Trophoblast cell (in vitro differentiated cells and primary cell): ENCODE measurements around the gene ARHGAP40.

ENCODE experiments used
- DNase-seq, 2 donors: peaks; one replicate each; pipeline ENCODE4 v3.0.0-alpha.2; 2016
- H2AFZ ChIP-seq: 2 replicates; pipeline ENCODE4 v1.6.1; 2013; ENCODE audit warnings: low read length, moderate library complexity, mild to moderate bottlenecking; ENCODE audit not compliant: insufficient read depth, poor library complexity
- H2AK5ac ChIP-seq: 2 replicates; pipeline ENCODE4 v1.6.1; 2013; ENCODE audit warnings: mild to moderate bottlenecking, low read length
- H2BK120ac ChIP-seq: 2 replicates; pipeline ENCODE4 v1.6.1; 2013; ENCODE audit warnings: low read length, mild to moderate bottlenecking, moderate library complexity; ENCODE audit not compliant: insufficient read depth, poor library complexity
- H2BK12ac ChIP-seq: 2 replicates; pipeline ENCODE4 v1.6.1; 2013; ENCODE audit warnings: mild to moderate bottlenecking, low read length, moderate library complexity
- H2BK5ac ChIP-seq: 2 replicates; pipeline ENCODE4 v1.6.1; 2013; ENCODE audit warnings: low read length, low read depth, moderate library complexity, mild to moderate bottlenecking; ENCODE audit not compliant: poor library complexity
- H3K14ac ChIP-seq: 2 replicates; pipeline ENCODE4 v1.6.1; 2013; ENCODE audit warnings: mild to moderate bottlenecking, low read length
- H3K18ac ChIP-seq: 2 replicates; pipeline ENCODE4 v1.6.1; 2013; ENCODE audit warnings: mild to moderate bottlenecking, low read length
- H3K23ac ChIP-seq: 2 replicates; pipeline ENCODE4 v1.6.1; 2013; ENCODE audit warnings: low read length
- H3K27ac ChIP-seq: 2 replicates; pipeline ENCODE4 v1.5.1; 2013; ENCODE audit warnings: low read depth, mild to moderate bottlenecking, inconsistent platforms, low read length, moderate library complexity
- H3K27me3 ChIP-seq: 2 replicates; pipeline ENCODE4 v1.6.1; 2013; ENCODE audit warnings: inconsistent platforms, mild to moderate bottlenecking, low read length, moderate library complexity; ENCODE audit not compliant: insufficient read depth
- H3K36me3 ChIP-seq, 2 experiments: 1 replicate in 1 of 2; 2 replicates in 1 of 2; pipeline ENCODE4 v1.6.1; 2013; ENCODE audit warnings: low read length in 2 of 2, mild to moderate bottlenecking in 2 of 2, moderate library complexity in 1 of 2; ENCODE audit not compliant: insufficient read depth in 2 of 2, control insufficient read depth in 1 of 2
- H3K4ac ChIP-seq: 2 replicates; pipeline ENCODE4 v1.6.1; 2013; ENCODE audit warnings: low read depth, mild to moderate bottlenecking, low read length, moderate library complexity
- H3K4me1 ChIP-seq, 2 experiments: 1 replicate in 1 of 2; 2 replicates in 1 of 2; pipeline ENCODE4 v1.6.1; 2013; ENCODE audit warnings: low read length in 2 of 2, mild to moderate bottlenecking in 2 of 2, moderate library complexity in 1 of 2; ENCODE audit not compliant: insufficient read depth in 2 of 2, control insufficient read depth in 1 of 2
- H3K4me2 ChIP-seq: 2 replicates; pipeline ENCODE4 v1.6.1; 2013; ENCODE audit warnings: inconsistent platforms, mild to moderate bottlenecking, low read length, moderate library complexity
- H3K4me3 ChIP-seq: 2 replicates; pipeline ENCODE4 v1.5.1; 2013; ENCODE audit warnings: mild to moderate bottlenecking, low read depth, low read length, inconsistent platforms
- H3K79me1 ChIP-seq: one replicate; pipeline ENCODE4 v1.6.1; 2013; ENCODE audit warnings: low read length
- H3K79me2 ChIP-seq: 2 replicates; pipeline ENCODE4 v1.6.1; 2013; ENCODE audit warnings: low read length, mild to moderate bottlenecking; ENCODE audit not compliant: control insufficient read depth, insufficient read depth, poor library complexity
- H3K9ac ChIP-seq: 2 replicates; pipeline ENCODE4 v1.6.1; 2013; ENCODE audit warnings: mild to moderate bottlenecking, low read length
- H3K9me3 ChIP-seq: 2 replicates; pipeline ENCODE4 v1.6.1; 2013; ENCODE audit warnings: low read depth, mild to moderate bottlenecking, control low read depth, inconsistent platforms, low read length; ENCODE audit not compliant: insufficient read depth
- H4K12ac ChIP-seq: 2 replicates; pipeline ENCODE4 v1.6.1; 2013; ENCODE audit warnings: low read depth, mild to moderate bottlenecking, low read length, moderate library complexity
- H4K8ac ChIP-seq: 2 replicates; pipeline ENCODE4 v1.6.1; 2013; ENCODE audit warnings: low read depth, mild to moderate bottlenecking, low read length, moderate library complexity
- H4K91ac ChIP-seq: one replicate; pipeline ENCODE4 v1.6.1; 2013; ENCODE audit warnings: low read depth, mild to moderate bottlenecking, low read length, moderate library complexity
- WGBS: extraction: QIAGEN DNeasy Blood & Tissue Kit; methylation state at CpG from one replicate; pipeline ENCODE4 v1.1.7; 2013; ENCODE audit warnings: missing lambda C conversion rate; ENCODE audit not compliant: insufficient read length, insufficient coverage; ENCODE audit errors: extremely low coverage; 5-methylcytosine and 5-hydroxymethylcytosine counted together

ARHGAP40 gene

GRCh38 chr20:38612751-38613515, 11.3 kb downstream of the ARHGAP40 start:
- Histone ChIP-seq H3K79me2 (no peaks in the 10 kb centered on the region), H3K9ac (no peak overlapping the region), H3K14ac (no peak overlapping the region), H3K79me1 (peaks cover 4% of the 10 kb centered on the region), H2AFZ (no peak overlapping the region), H3K23ac (no peak overlapping the region), H3K4me1 (peaks cover 7 to 14% of the 10 kb centered on the region in 2 experiments), H2BK12ac (no peak overlapping the region), H2BK120ac (no peak overlapping the region), H4K8ac (no peak overlapping the region), H3K4ac (no peak overlapping the region), H3K36me3 (no peaks in the 10 kb centered on the region), H3K18ac (no peak overlapping the region), H2AK5ac (no peak overlapping the region), H3K4me2 (no peak overlapping the region), H3K27me3 (no peaks in the 10 kb centered on the region), H3K4me3 (no peak overlapping the region), H3K27ac (no peak overlapping the region), H4K91ac (no peak overlapping the region), H4K12ac (no peak overlapping the region), H2BK5ac (no peak overlapping the region), H3K9me3 (no peaks in the 10 kb centered on the region)
- no peak for DNase-seq
- WGBS = no CpG with 5 or more reads among the region's 5 CpGs

- Histone ChIP-seq H3K79me2 (no peaks in the 10 kb centered on the region), H3K4me2 (no peak overlapping the region), H4K12ac (no peak overlapping the region), H3K14ac (no peak overlapping the region), H4K8ac (no peak overlapping the region), H2AK5ac (no peak overlapping the region), H3K79me1 (peaks cover 4% of the 10 kb centered on the region), H3K27ac (no peak overlapping the region), H2AFZ (no peak overlapping the region), H2BK120ac (no peak overlapping the region), H3K27me3 (no peaks in the 10 kb centered on the region), H3K4ac (no peak overlapping the region), H4K91ac (no peak overlapping the region), H3K4me3 (no peak overlapping the region), H3K36me3 (no peaks in the 10 kb centered on the region), H3K18ac (no peak overlapping the region), H3K9ac (no peak overlapping the region), H2BK5ac (no peak overlapping the region), H3K9me3 (no peaks in the 10 kb centered on the region), H3K23ac (no peak overlapping the region), H3K4me1 (peaks cover 7 to 9% of the 10 kb centered on the region in 2 experiments), H2BK12ac (no peak overlapping the region)
- WGBS = no CpG with 5 or more reads among the region's 15 CpGs
- DNase-seq = no peak
Measured at GRCh38 chr20:38615283-38615682, 13.7 kb downstream of the ARHGAP40 start.

DNA sequence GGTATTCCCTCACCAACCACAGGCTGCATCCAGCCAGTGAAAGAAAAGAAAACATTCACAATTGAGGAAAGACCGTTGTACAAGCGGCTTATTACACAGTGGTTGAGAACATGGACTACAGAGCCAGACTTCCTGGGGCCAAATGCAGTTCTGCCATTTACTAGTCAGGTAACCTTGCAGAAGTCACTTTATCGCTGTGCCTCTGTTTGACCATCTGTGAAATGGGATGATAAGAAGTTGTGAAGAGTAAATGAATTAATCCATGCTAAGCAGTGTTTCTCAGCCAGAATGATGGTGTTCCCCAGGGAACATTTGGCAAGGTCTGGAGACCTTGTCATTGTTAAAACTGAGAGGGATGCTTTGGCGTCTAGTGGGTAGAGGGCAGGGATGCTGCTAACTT, 14.8 kb downstream of the ARHGAP40 start:
- Histone ChIP-seq H3K4ac (no peak overlapping the region), H3K9ac (no peak overlapping the region), H3K4me1 (peaks cover 7% of the 10 kb centered on the region in 2 experiments), H4K91ac (no peak overlapping the region), H3K23ac (no peak overlapping the region), H3K4me3 (no peak overlapping the region), H2BK120ac (no peak overlapping the region), H2AK5ac (no peak overlapping the region), H3K9me3 (no peaks in the 10 kb centered on the region), H4K8ac (no peak overlapping the region), H3K14ac (no peak overlapping the region), H3K27me3 (no peaks in the 10 kb centered on the region), H2BK5ac (no peak overlapping the region), H3K27ac (no peak overlapping the region), H2AFZ (no peak overlapping the region), H2BK12ac (no peak overlapping the region), H3K79me2 (no peaks in the 10 kb centered on the region), H3K36me3 (peaks cover 0 to 2% of the 10 kb centered on the region in 2 experiments), H4K12ac (no peak overlapping the region), H3K79me1 (peaks cover 4% of the 10 kb centered on the region), H3K18ac (no peak overlapping the region), H3K4me2 (no peak overlapping the region)
- DNase-seq = no peak
- WGBS = no CpG with 5 or more reads among the region's 4 CpGs

GRCh38 chr20:38617011-38617829, 15.6 kb downstream of the ARHGAP40 start:
- Histone ChIP-seq H3K27ac (peak overlapping the region; percentile 45), H3K36me3 (peaks cover 0 to 2% of the 10 kb centered on the region in 2 experiments), H3K79me2 (no peaks in the 10 kb centered on the region), H3K23ac (no peak overlapping the region), H4K12ac (no peak overlapping the region), H4K91ac (peak overlapping the region; percentile 1), H3K4me1 (peaks cover 7% of the 10 kb centered on the region in 2 experiments), H2AK5ac (no peak overlapping the region), H2BK5ac (no peak overlapping the region), H3K4ac (no peak overlapping the region), H2AFZ (no peak overlapping the region), H3K4me2 (peak overlapping the region; percentile 7), H3K27me3 (no peaks in the 10 kb centered on the region), H2BK12ac (no peak overlapping the region), H3K9me3 (no peaks in the 10 kb centered on the region), H3K9ac (no peak overlapping the region), H3K4me3 (no peak overlapping the region), H3K14ac (no peak overlapping the region), H2BK120ac (no peak overlapping the region), H3K18ac (no peak overlapping the region), H4K8ac (no peak overlapping the region), H3K79me1 (peaks cover 4% of the 10 kb centered on the region)
- peak; percentile 86 to 90 for DNase-seq
- WGBS = no CpG with 5 or more reads among the region's 16 CpGs
